GM10266 (cell line): ENCODE measurements around the gene VEZT.

ENCODE experiments used
- DNase-seq: peaks from one replicate; pipeline ENCODE4 v3.0.0; 2012; ENCODE audit errors: extremely low spot score
- TF ChIP-seq, protein P1 (sequence below): IDR thresholded peaks from 2 replicates; pipeline ENCODE4 v1.5.1; 2012; ENCODE audit warnings: mild to moderate bottlenecking, low read depth; ENCODE audit not compliant: control insufficient read depth, insufficient read depth; ENCODE audit errors: missing control alignments

VEZT gene

DNA sequence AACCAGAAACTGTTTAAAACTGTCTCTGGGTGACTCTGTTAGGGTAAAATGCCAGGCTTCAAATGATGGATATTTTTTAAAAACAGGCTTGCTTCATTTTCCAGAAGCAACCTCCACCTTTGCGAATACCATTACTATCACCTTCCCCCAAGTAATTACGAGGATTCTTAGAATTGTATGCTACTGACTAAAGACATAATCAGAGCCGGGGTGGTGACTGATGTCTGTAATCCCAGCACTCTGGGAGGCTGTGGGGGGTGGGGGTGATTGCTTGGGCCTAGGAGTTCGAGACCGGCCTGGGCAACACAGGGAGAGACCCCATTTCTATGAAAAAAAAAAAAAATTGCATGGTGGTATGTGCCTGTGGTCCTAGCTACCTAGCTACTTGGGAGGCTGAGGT lies 38.6 kb upstream of the VEZT start:
- DNase-seq, result no peak

GRCh38 chr12:95181103-95181502 lies 36.5 kb upstream of the VEZT start:
- no peak for DNase-seq

More for the DNA sequence above, 38.6 kb upstream of the VEZT start:
- TF ChIP-seq, protein P1, sequence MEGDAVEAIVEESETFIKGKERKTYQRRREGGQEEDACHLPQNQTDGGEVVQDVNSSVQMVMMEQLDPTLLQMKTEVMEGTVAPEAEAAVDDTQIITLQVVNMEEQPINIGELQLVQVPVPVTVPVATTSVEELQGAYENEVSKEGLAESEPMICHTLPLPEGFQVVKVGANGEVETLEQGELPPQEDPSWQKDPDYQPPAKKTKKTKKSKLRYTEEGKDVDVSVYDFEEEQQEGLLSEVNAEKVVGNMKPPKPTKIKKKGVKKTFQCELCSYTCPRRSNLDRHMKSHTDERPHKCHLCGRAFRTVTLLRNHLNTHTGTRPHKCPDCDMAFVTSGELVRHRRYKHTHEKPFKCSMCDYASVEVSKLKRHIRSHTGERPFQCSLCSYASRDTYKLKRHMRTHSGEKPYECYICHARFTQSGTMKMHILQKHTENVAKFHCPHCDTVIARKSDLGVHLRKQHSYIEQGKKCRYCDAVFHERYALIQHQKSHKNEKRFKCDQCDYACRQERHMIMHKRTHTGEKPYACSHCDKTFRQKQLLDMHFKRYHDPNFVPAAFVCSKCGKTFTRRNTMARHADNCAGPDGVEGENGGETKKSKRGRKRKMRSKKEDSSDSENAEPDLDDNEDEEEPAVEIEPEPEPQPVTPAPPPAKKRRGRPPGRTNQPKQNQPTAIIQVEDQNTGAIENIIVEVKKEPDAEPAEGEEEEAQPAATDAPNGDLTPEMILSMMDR, result no peak

GRCh38 chr12:95182868-95183415 lies 34.7 kb upstream of the VEZT start:
- TF ChIP-seq, protein P1, result no peak
- DNase-seq, result no peak

More at GRCh38 chr12:95181103-95181502, 36.5 kb upstream of the VEZT start:
- TF ChIP-seq, protein P1, result no peak

DNA sequence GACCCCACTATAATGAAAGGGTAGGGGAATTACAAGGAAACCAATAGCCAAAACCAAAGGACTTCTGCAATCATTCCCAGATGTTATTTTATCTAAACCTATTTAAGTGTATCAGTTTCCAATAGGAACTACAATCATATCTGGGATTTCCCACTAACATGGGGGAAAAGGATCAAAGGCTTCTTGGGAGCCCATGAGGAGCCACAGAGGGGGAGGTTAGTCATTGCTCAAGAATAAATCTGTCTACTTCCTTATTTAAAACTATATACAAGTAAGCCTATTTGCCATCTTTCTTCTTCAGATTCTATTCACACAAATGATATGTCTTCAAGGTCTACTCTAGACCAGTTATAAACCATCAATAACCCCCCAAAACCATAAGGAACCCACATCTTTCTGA lies 33.5 kb upstream of the VEZT start:
- DNase-seq, result no peak
- TF ChIP-seq, protein P1, result no peak

DNA sequence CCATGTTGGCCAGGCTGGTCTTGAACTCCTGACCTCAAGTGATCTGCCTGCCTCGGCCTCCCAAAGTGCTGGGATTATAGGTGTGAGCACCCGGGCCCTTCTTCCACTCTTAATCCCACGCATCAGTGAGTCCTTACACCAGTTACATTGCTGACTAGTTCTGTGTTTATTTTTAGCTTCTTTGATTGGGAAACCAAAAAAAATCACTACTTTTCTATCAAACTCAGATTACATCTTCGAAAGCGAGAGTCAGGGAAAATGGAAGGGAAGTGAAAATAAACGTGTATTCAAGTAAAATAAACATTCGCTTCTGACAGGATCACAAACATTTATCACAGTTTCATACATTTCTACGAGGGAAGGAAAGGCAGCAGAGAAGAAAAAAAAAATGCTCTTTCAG lies 32.5 kb upstream of the VEZT start:
- DNase-seq, result no peak

DNA sequence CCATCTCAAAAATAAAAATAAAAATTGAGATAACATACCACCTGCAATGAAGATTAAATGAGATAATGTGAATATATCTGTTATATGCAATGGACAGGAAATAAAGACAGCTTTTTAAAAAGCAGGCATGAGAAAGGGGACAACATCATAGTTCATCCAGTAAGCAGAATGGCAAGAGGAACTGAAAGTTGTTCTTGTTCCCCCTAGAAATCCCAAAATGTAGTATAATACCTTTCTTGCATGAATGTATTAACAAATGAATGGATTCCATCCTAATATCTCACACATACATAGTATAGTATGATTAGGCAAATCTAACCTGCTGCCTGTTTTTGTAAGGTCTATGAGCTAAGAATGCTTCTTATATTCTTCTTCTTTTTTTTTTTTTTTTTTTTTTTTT lies 31.8 kb upstream of the VEZT start:
- no peak for DNase-seq
- TF ChIP-seq, protein P1, result no peak

More for the DNA sequence above, 32.5 kb upstream of the VEZT start:
- TF ChIP-seq, protein P1, result no peak

- TF ChIP-seq, protein P1, result no peak
- DNase-seq, result no peak
Measured at GRCh38 chr12:95187865-95188415, 29.7 kb upstream of the VEZT start.
